Thyroid gland (tissue), 4 donors: ENCODE data around the gene CCDC80. TPM values are rescaled to one million over a fixed set of nuclear protein-coding genes. Genes with fewer than 3 reads are reported as not detected.

Experiments used
- DNase-seq, 2 donors: peaks; one replicate each; pipeline ENCODE4 v3.0.0-alpha.2; 2019
- H3K27ac ChIP-seq, 3 donors: fragments of 200-600 bp; sonication (generic); 1 replicate in 2 of 3; 2 replicates in 1 of 3; pipeline ENCODE4 v1.5.1; 2016 to 2019; ENCODE audit warnings: mild to moderate bottlenecking in 1 of 3, moderate library complexity in 1 of 3
- H3K27me3 ChIP-seq: fragments of 200-600 bp; sonication (generic); one replicate; pipeline ENCODE4 v1.5.1; 2019
- H3K36me3 ChIP-seq, 2 donors: fragments of 200-600 bp; sonication (generic); one replicate each; pipeline ENCODE4 v1.5.1; 2016 to 2019
- H3K4me1 ChIP-seq, 2 donors: fragments of 200-600 bp; sonication (generic); one replicate each; pipeline ENCODE4 v1.5.1; 2017 to 2019
- H3K4me3 ChIP-seq, 3 donors: fragments of 200-600 bp; sonication (generic); replicated peaks in 1 of 3; 1 replicate in 2 of 3; 2 replicates in 1 of 3; pipeline ENCODE4 v1.5.1; 2016; ENCODE audit warnings: mild to moderate bottlenecking in 1 of 3
- H3K9me3 ChIP-seq: fragments of 200-600 bp; sonication (generic); one replicate; pipeline ENCODE4 v1.5.1; 2017
- CTCF ChIP-seq, 6 experiments: fragments of 200-600 bp in 3 of 6; fragments of 450-650 bp in 3 of 6; sonication (generic) in 3 of 6; IDR thresholded peaks; one replicate each; pipeline ENCODE4 v1.5.1; 2016 to 2019; ENCODE audit warnings: antibody characterized with exemption in 6 of 6, mild to moderate bottlenecking in 2 of 6, inconsistent platforms in 1 of 6, moderate library complexity in 1 of 6
- POLR2A ChIP-seq, 2 donors: fragments of 450-650 bp; IDR thresholded peaks; one replicate each; pipeline ENCODE4 v1.6.1; 2017; ENCODE audit warnings: antibody characterized with exemption in 2 of 2, mild to moderate bottlenecking in 2 of 2, moderate library complexity in 1 of 2
- WGBS, 2 donors: methylation state at CpG; one replicate each; pipeline ENCODE4 v1.1.5; 2017; 5-methylcytosine and 5-hydroxymethylcytosine counted together
- intact Hi-C: fragments of 100-400 bp; cut with DNase I; formaldehyde crosslinking; loops from one replicate; pipeline ENCODE4 v1.15.1; 2023
- total RNA-seq, 4 donors: library from RNA; depleted of rRNA; stranded (reverse); fragments of >200 nt; gene quantifications; one replicate each; pipeline ENCODE4 v1.2.3, GENCODE V29; 2016

CCDC80 gene
- total RNA-seq, 4 donors from 2014 or later: 41.5 to 100 (median 63.7) TPM

- Histone ChIP-seq H3K27me3 (no peaks in the 10 kb centered on the region), H3K4me3 (no peak overlapping the region), H3K9me3 (no peaks in the 10 kb centered on the region), H3K36me3 (no peaks in the 10 kb centered on the region), H3K27ac (peak overlapping the region in 2 of 3 donors; percentile 19 to 24), H3K4me1 (peaks cover 33 to 43% of the 10 kb centered on the region in 2 donors)
- TF ChIP-seq POLR2A (IDR thresholded peaks at IDR 0.05) (no peak), CTCF (IDR thresholded peaks at IDR 0.05) (no peak)
- intact Hi-C loops: loop anchor here (5.0 kb wide), 3 partner anchors 53 to 173 kb away; no protein-coding TSS in a partner anchor
- DNase-seq: no peak
- 91 to 95% methylated on average over 4 of the region's 4 CpGs for WGBS, 2 donors
These were observed 3.5 kb upstream of the CCDC80 start for GRCh38 chr3:112644453-112644852.

- H3K4me1 ChIP-seq: peaks cover 33 to 44% of the 10 kb centered on the region in 2 donors
- TF ChIP-seq POLR2A (IDR thresholded peaks at IDR 0.05) (no peak), CTCF (IDR thresholded peaks at IDR 0.05) (no peak)
- H3K4me3 ChIP-seq: no peak overlapping the region
- WGBS, 2 donors: 41 to 61% methylated on average over 3 of the region's 3 CpGs
- H3K9me3 ChIP-seq: no peaks in the 10 kb centered on the region
- peak; percentile 25 to 47 for DNase-seq
- H3K36me3 ChIP-seq: no peaks in the 10 kb centered on the region
- no peaks in the 10 kb centered on the region for H3K27me3 ChIP-seq
- peak overlapping the region in 2 of 3 donors; percentile 19 to 24 for H3K27ac ChIP-seq
- intact Hi-C loops: loop anchor here (5.0 kb wide), 3 partner anchors 54 to 174 kb away; no protein-coding TSS in a partner anchor
These were observed 2.8 kb upstream of the CCDC80 start for GRCh38 chr3:112643621-112644240.

GRCh38 chr3:112642912-112643506 lies 2.1 kb upstream of the CCDC80 start:
- Histone ChIP-seq H3K4me3 (no peak overlapping the region), H3K27me3 (no peaks in the 10 kb centered on the region), H3K4me1 (peaks cover 39 to 52% of the 10 kb centered on the region in 2 donors), H3K9me3 (no peaks in the 10 kb centered on the region), H3K36me3 (no peaks in the 10 kb centered on the region), H3K27ac (peak overlapping the region in 1 of 3 donors; percentile 19)
- 9 to 13% methylated on average over 10 of the region's 10 CpGs for WGBS, 2 donors
- peak; percentile 36 to 98 (median 86) for TF ChIP-seq CTCF (IDR thresholded peaks at IDR 0.05)
- no peak for TF ChIP-seq POLR2A (IDR thresholded peaks at IDR 0.05)
- DNase-seq: peak; percentile 87 to 91
- intact Hi-C loops: loop anchor here (5.0 kb wide), 3 partner anchors 54 to 174 kb away; no protein-coding TSS in a partner anchor

- DNase-seq: peak in 1 of 2 donors; percentile 22
- Histone ChIP-seq H3K27ac (peak overlapping the region; percentile 66 to 85 (median 73)), H3K27me3 (no peaks in the 10 kb centered on the region), H3K4me1 (peaks cover 39 to 57% of the 10 kb centered on the region in 2 donors), H3K4me3 (peak overlapping the region; percentile 2 to 23 (median 16)), H3K9me3 (no peaks in the 10 kb centered on the region), H3K36me3 (no peaks in the 10 kb centered on the region)
- WGBS, 2 donors: 8 to 11% methylated on average over 10 of the region's 10 CpGs
- intact Hi-C loops: loop anchor here (5.0 kb wide), 3 partner anchors 57 to 177 kb away; no protein-coding TSS in a partner anchor
- TF ChIP-seq CTCF (IDR thresholded peaks at IDR 0.05) (no peak), POLR2A (IDR thresholded peaks at IDR 0.05) (peak in 1 of 2 donors; percentile 21)
These were observed 540 bp downstream of the CCDC80 start for GRCh38 chr3:112640276-112640929.
